Cardiac muscle cell (in vitro differentiated cells and primary cell): Measurements from ENCODE around the gene HPSE2. TPM values are rescaled to one million over a fixed set of nuclear protein-coding genes. Genes with fewer than 3 reads are reported as not detected.

Source experiments
- DNase-seq, 2 donors: peaks; one replicate each; pipeline versions ENCODE4 v3.0.0 to v3.0.0-alpha.2; 2010 to 2017; ENCODE audit warnings: low read depth in 1 of 2, low spot score in 1 of 2
- H3K27ac ChIP-seq: fragments of 200-600 bp; sonication (generic); 2 replicates; pipeline ENCODE4 v1.5.1; 2016
- H3K27me3 ChIP-seq: fragments of 200-600 bp; sonication (generic); 2 replicates; pipeline ENCODE4 v1.6.0; 2016; ENCODE audit warnings: control low read depth
- H3K36me3 ChIP-seq: fragments of 200-600 bp; sonication (generic); 2 replicates; pipeline ENCODE4 v1.5.1; 2016; ENCODE audit warnings: control low read depth
- H3K4me1 ChIP-seq: fragments of 200-600 bp; sonication (generic); 2 replicates; pipeline ENCODE4 v1.8.1; 2017; ENCODE audit warnings: low read depth, mild to moderate bottlenecking, mixed run types
- H3K4me3 ChIP-seq: fragments of 200-600 bp; sonication (generic); 2 replicates; pipeline ENCODE4 v1.5.1; 2016; ENCODE audit warnings: mild to moderate bottlenecking
- H3K9me3 ChIP-seq: fragments of 200-600 bp; sonication (generic); 2 replicates; pipeline ENCODE4 v1.5.1; 2017; ENCODE audit warnings: low read depth, mild to moderate bottlenecking, control low read depth
- polyA plus RNA-seq: library from polyadenylated mRNA; unstranded; fragments of >200 nt; fragmentation: Nextera tagmentation; extraction: Ambion mirVana; gene quantifications from 2 replicates; pipeline ENCODE4 v1.2.1, GENCODE V29; 2016
- total RNA-seq: library from RNA; depleted of rRNA; stranded (reverse); fragments of >200 nt; gene quantifications from 2 replicates; pipeline ENCODE4 v1.2.3, GENCODE V29; 2016
- TF ChIP-seq, protein P1 (sequence below): IDR thresholded peaks from 2 replicates; pipeline ENCODE4 v1.5.1; 2012; ENCODE audit warnings: low read depth, mild to moderate bottlenecking, low read length

The HPSE2 gene
- total and polyA plus RNA-seq, 2 experiments from 2014 or later = 0.87 to 6.1 TPM

DNA sequence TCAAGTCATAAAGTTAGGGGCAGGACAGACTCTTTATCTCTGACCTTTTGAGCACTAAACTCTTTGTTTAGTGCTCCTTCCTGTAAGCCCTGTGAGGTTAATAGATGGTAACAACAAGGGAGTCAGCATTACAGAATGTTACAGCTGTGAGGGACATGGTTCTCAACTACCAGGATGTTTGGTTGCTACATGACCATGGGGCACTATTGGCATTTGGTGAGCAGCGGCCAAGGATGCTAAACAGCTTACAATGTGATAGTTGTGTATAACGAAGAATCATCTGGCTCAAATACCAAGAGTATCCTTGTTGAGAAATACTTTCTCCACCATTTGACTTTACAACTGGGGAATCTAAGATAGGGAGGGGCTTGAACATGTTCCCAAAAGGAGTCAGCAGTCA lies 753.6 kb downstream of the HPSE2 start:
- Histone ChIP-seq H3K4me3 (no peak overlapping the region), H3K4me1 (no peaks in the 10 kb centered on the region), H3K36me3 (no peaks in the 10 kb centered on the region), H3K27ac (no peak overlapping the region), H3K27me3 (no peaks in the 10 kb centered on the region), H3K9me3 (no peaks in the 10 kb centered on the region)
- TF ChIP-seq, protein P1, sequence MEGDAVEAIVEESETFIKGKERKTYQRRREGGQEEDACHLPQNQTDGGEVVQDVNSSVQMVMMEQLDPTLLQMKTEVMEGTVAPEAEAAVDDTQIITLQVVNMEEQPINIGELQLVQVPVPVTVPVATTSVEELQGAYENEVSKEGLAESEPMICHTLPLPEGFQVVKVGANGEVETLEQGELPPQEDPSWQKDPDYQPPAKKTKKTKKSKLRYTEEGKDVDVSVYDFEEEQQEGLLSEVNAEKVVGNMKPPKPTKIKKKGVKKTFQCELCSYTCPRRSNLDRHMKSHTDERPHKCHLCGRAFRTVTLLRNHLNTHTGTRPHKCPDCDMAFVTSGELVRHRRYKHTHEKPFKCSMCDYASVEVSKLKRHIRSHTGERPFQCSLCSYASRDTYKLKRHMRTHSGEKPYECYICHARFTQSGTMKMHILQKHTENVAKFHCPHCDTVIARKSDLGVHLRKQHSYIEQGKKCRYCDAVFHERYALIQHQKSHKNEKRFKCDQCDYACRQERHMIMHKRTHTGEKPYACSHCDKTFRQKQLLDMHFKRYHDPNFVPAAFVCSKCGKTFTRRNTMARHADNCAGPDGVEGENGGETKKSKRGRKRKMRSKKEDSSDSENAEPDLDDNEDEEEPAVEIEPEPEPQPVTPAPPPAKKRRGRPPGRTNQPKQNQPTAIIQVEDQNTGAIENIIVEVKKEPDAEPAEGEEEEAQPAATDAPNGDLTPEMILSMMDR = no peak
- DNase-seq = no peak

- DNase-seq = no peak
These were observed 754.2 kb downstream of the HPSE2 start for GRCh38 chr10:98481404-98481945.

GRCh38 chr10:98478430-98479222 lies 757.0 kb downstream of the HPSE2 start:
- no peak overlapping the region for H3K27ac ChIP-seq
- DNase-seq = no peak
- TF ChIP-seq, protein P1 = no peak
- H3K4me1 ChIP-seq = peaks cover 7% of the 10 kb centered on the region
- H3K36me3 ChIP-seq = no peaks in the 10 kb centered on the region
- H3K4me3 ChIP-seq = no peak overlapping the region
- no peaks in the 10 kb centered on the region for H3K27me3 ChIP-seq
- no peaks in the 10 kb centered on the region for H3K9me3 ChIP-seq

More at GRCh38 chr10:98481404-98481945, 754.2 kb downstream of the HPSE2 start:
- Histone ChIP-seq H3K4me1 (no peaks in the 10 kb centered on the region), H3K9me3 (no peaks in the 10 kb centered on the region), H3K27me3 (no peaks in the 10 kb centered on the region), H3K36me3 (no peaks in the 10 kb centered on the region), H3K27ac (no peak overlapping the region), H3K4me3 (no peak overlapping the region)
- TF ChIP-seq, protein P1 = no peak

DNA sequence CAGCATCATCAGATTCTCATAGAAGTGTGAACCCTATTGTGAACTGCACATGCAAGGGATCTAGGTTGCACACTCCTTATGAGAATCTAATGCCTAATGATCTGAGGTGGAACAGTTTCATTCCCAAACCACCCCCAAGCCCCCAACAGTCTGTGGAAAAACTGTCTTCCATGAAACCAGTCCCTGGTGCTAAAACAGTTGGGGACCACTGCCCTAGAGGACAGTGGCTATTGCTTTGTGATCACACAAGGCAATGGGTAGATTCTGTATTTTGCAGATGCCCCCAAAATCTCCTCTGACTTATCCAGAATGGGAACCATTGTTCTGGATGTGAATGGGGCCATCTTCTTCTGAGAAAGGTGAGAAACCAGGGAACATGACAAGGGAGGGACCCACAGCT lies 757.8 kb downstream of the HPSE2 start:
- Histone ChIP-seq H3K36me3 (no peaks in the 10 kb centered on the region), H3K4me1 (peaks cover 7% of the 10 kb centered on the region), H3K4me3 (no peak overlapping the region), H3K9me3 (no peaks in the 10 kb centered on the region), H3K27ac (no peak overlapping the region), H3K27me3 (no peaks in the 10 kb centered on the region)
- TF ChIP-seq, protein P1 = no peak
- no peak for DNase-seq

- peaks cover 13% of the 10 kb centered on the region for H3K4me1 ChIP-seq
- DNase-seq = no peak
- no peaks in the 10 kb centered on the region for H3K36me3 ChIP-seq
- H3K27ac ChIP-seq = no peak overlapping the region
- no peaks in the 10 kb centered on the region for H3K9me3 ChIP-seq
- H3K27me3 ChIP-seq = no peaks in the 10 kb centered on the region
- TF ChIP-seq, protein P1 = no peak
- H3K4me3 ChIP-seq = no peak overlapping the region
These were observed 761.0 kb downstream of the HPSE2 start for GRCh38 chr10:98474628-98475027.
